WTC11 (cell line): ENCODE data around the gene SDHC. TPM values are rescaled to one million over a fixed set of nuclear protein-coding genes. Genes with fewer than 3 reads are reported as not detected.
A peak's percentile ranks its signal among the peaks of the same experiment; 100 is the strongest.

Experiments used
- ATAC-seq: fragments of 200-7000 bp; cut with Tn5 transposase; 2 replicates; pipeline ENCODE4 v1.10.0; 2021; ENCODE audit warnings: mild to moderate bottlenecking, moderate library complexity
- CTCF ChIA-PET: fragments of 300-600 bp; sonication (Branson Sonifier 250); formaldehyde crosslinking; loops from one replicate; lab custom pipeline; 2021; ENCODE audit warnings: antibody characterized with exemption; lab: Charles Lee
- POLR2A ChIA-PET: fragments of 350-600 bp; sonication (Branson Sonifier 250); formaldehyde crosslinking; loops from one replicate; lab custom pipeline; 2021; ENCODE audit warnings: antibody characterized with exemption; lab: Charles Lee
- DNase-seq: peaks from one replicate; pipeline ENCODE4 v3.0.0; 2021; ENCODE audit warnings: low spot score
- H3K27ac Mint-ChIP-seq: 2 replicates; pipeline ENCODE4 v1.8.0; 2021; ENCODE audit warnings: mixed read lengths
- H3K27me3 Mint-ChIP-seq: 2 replicates; pipeline ENCODE4 v1.8.0; 2021; ENCODE audit warnings: low read depth, mild to moderate bottlenecking, moderate library complexity, mixed read lengths
- H3K36me3 Mint-ChIP-seq: 2 replicates; pipeline ENCODE4 v1.8.0; 2021; ENCODE audit warnings: mixed read lengths
- H3K4me1 Mint-ChIP-seq: 2 replicates; pipeline ENCODE4 v1.8.0; 2022; ENCODE audit warnings: mixed read lengths
- H3K4me3 Mint-ChIP-seq: 2 replicates; pipeline ENCODE4 v1.8.0; 2021; ENCODE audit warnings: mild to moderate bottlenecking, moderate library complexity, mixed read lengths
- H3K9me3 Mint-ChIP-seq: 2 replicates; pipeline ENCODE4 v1.8.0; 2021; ENCODE audit warnings: mixed read lengths
- AFF4 ChIP-seq: sonication (generic); formaldehyde crosslinking; IDR thresholded peaks from 2 replicates; pipeline ENCODE4 v1.8.1; 2023; ENCODE audit warnings: mild to moderate bottlenecking, missing genetic modification reagents, borderline replicate concordance
- CDX4 ChIP-seq: fragments of 250-450 bp; sonication (Bioruptor Pico); IDR thresholded peaks from 2 replicates; pipeline ENCODE4 v1.9.0; 2021; ENCODE audit warnings: moderate library complexity, mild to moderate bottlenecking, inconsistent platforms, borderline replicate concordance
- CTCF ChIP-seq: fragments of 200-600 bp; IDR thresholded peaks from 2 replicates; pipeline ENCODE4 v1.8.0; 2022; ENCODE audit warnings: antibody characterized with exemption
- FOXJ3 ChIP-seq: sonication (generic); formaldehyde crosslinking; IDR thresholded peaks from 2 replicates; pipeline ENCODE4 v1.9.0; 2021; ENCODE audit warnings: missing genetic modification reagents, mild to moderate bottlenecking, borderline replicate concordance
- FOXK1 ChIP-seq: sonication (generic); formaldehyde crosslinking; IDR thresholded peaks from 2 replicates; pipeline ENCODE4 v1.8.0; 2022; ENCODE audit warnings: mild to moderate bottlenecking, moderate library complexity, missing genetic modification reagents
- GABPB1 ChIP-seq: sonication (generic); formaldehyde crosslinking; IDR thresholded peaks from 2 replicates; pipeline ENCODE4 v1.8.1; 2023; ENCODE audit warnings: mild to moderate bottlenecking, missing genetic modification reagents
- KAT7 ChIP-seq: sonication (generic); formaldehyde crosslinking; IDR thresholded peaks from 2 replicates; pipeline ENCODE4 v1.8.1; 2023; ENCODE audit warnings: missing genetic modification reagents, mild to moderate bottlenecking, borderline replicate concordance
- NR1H2 ChIP-seq: sonication (generic); formaldehyde crosslinking; IDR thresholded peaks from 2 replicates; pipeline ENCODE4 v1.9.0; 2021; ENCODE audit warnings: mild to moderate bottlenecking, moderate library complexity, missing genetic modification reagents
- SP1 ChIP-seq: sonication (generic); formaldehyde crosslinking; conservative IDR thresholded peaks from 2 replicates; pipeline ENCODE4 v1.8.1; 2022; ENCODE audit warnings: missing genetic modification reagents
- TP53 ChIP-seq: sonication (generic); formaldehyde crosslinking; IDR thresholded peaks from 2 replicates; pipeline ENCODE4 v1.8.1; 2023; ENCODE audit warnings: mild to moderate bottlenecking, missing genetic modification reagents
- ZNF219 ChIP-seq: sonication (generic); formaldehyde crosslinking; IDR thresholded peaks from 2 replicates; pipeline ENCODE4 v1.8.0; 2023; ENCODE audit warnings: missing genetic modification reagents, mild to moderate bottlenecking, borderline replicate concordance
- ZNF532 ChIP-seq: fragments of 250-450 bp; sonication (Bioruptor Pico); IDR thresholded peaks from 2 replicates; pipeline ENCODE4 v1.9.0; 2021; ENCODE audit warnings: mild to moderate bottlenecking, borderline replicate concordance
- total RNA-seq: library from RNA; stranded (reverse); gene quantifications from 3 replicates; pipeline ENCODE4 v1.2.3, GENCODE V29; 2021

SDHC gene
- total RNA-seq, 1 experiment from 2014 or later: 193 TPM

- TF ChIP-seq NR1H2 (no peak), GABPB1 (no peak), ZNF532 (CRISPR knock-in tag) (no peak), CDX4 (no peak), ZNF219 (CRISPR knock-in tag) (no peak), TP53 (CRISPR knock-in tag) (no peak)
Observed at GRCh38 chr1:161379071-161379470, 64.9 kb downstream of the SDHC start (continued).

- Mint-ChIP-seq H3K27ac (no peak overlapping the region), H3K36me3 (no peaks in the 10 kb centered on the region), H3K9me3 (no peaks in the 10 kb centered on the region), H3K27me3 (no peaks in the 10 kb centered on the region), H3K4me3 (no peak overlapping the region)
- CTCF ChIA-PET: interaction anchor here (0.6 to 3.1 kb wide), 30 partner anchors 15 to 298 kb away, joined by 3 to 24 read pairs (median 4); partner anchors contain the start of genes ADAMTS4, APOA2, B4GALT3 and KLHDC9
- ATAC-seq: no peak
- TF ChIP-seq SP1 (CRISPR knock-in tag) (no peak), FOXJ3 (no peak), FOXK1 (CRISPR knock-in tag) (no peak), KAT7 (no peak)
- TF ChIP-seq, all 79 proteins: peak for 0
- POLR2A ChIA-PET: no interaction called here
- DNase-seq: no peak
- H3K4me1 Mint-ChIP-seq: peaks cover 16% of the 10 kb centered on the region
Observed at GRCh38 chr1:161381707-161382106, 67.5 kb downstream of the SDHC start.

GRCh38 chr1:161382214-161383019 lies 68.2 kb downstream of the SDHC start:
- peaks cover 16% of the 10 kb centered on the region for H3K4me1 Mint-ChIP-seq
- ChIA-PET POLR2A (interaction anchor here (0.6 kb wide), 1 partner anchor 157 kb away, joined by 4 read pairs; the partner anchor contains the start of gene TOMM40L), CTCF (interaction anchor here (0.6 to 3.1 kb wide), 32 partner anchors 15 to 311 kb away, joined by 3 to 24 read pairs (median 4); partner anchors contain the start of genes ADAMTS4, APOA2, B4GALT3 and KLHDC9)
- DNase-seq: no peak
- no peaks in the 10 kb centered on the region for H3K27me3 Mint-ChIP-seq
- no peaks in the 10 kb centered on the region for H3K9me3 Mint-ChIP-seq
- ATAC-seq: peak; percentile 62
- no peak overlapping the region for H3K4me3 Mint-ChIP-seq
- TF ChIP-seq CTCF (peak; percentile 36; the same call in 1 of the 2 replicates), AFF4 (CRISPR knock-in tag) (no peak)
- H3K36me3 Mint-ChIP-seq: no peaks in the 10 kb centered on the region
- no peak overlapping the region for H3K27ac Mint-ChIP-seq
